ENCODE measurements around the gene ARMC7. TPM values are rescaled to one million over a fixed set of nuclear protein-coding genes. Genes with fewer than 3 reads are reported as not detected.
"Not testable (repeated sequence)": the region's sequence is repeated elsewhere in the genome, so short reads cannot be mapped to it uniquely, and the experiment has no call there.

The ARMC7 gene
- total RNA-seq, 1 donor from 2014 or later: 20.2 TPM

DNA sequence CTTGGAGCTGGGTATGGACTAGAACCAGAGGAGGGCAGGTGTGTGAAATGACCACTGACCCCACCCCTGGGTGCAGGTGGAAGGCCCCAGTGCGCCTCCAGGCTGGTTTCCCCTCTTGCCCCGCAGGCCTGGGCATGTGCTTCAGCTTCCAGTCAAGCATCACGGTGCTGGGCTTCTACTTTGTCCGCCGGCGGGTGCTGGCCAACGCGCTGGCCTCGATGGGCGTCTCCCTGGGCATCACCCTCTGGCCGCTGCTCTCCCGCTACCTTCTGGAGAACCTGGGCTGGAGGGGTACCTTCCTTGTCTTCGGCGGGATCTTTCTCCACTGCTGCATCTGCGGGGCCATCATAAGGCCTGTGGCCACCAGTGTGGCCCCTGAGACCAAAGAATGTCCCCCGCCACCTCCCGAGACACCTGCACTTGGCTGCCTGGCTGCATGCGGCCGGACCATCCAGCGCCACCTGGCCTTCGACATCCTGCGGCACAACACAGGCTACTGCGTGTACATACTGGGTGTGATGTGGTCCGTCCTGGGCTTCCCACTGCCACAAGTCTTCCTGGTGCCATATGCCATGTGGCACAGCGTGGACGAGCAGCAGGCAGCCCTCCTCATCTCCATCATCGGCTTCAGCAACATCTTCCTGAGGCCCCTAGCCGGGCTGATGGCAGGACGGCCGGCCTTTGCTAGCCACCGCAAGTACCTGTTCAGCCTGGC is 9.7 kb upstream of the ARMC7 start:
- no peak for DNase-seq (ENCODE audit: low spot score)

DNA sequence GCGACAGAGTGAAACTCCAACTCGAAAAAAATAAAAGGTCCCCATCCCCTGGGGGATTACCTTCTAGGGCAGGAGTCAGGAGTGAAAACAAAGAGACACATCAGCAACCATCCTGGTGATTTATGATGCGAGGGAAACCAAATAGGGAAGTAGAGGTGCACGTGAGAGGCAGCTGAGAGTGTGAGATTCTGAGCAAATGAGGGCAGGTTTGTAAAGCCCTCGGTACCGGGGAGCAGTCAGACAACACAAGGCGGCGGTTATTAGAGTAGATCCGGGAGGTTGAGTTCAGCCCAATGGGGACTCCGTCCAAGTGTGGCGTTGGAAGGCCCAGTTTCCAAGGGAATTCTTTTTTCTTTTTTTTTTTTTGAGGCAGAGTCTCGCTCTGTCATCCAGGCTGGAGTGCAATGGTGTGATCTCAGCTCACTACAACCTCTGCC is 7.4 kb upstream of the ARMC7 start:
- no peak for DNase-seq (ENCODE audit: low spot score)

DNA sequence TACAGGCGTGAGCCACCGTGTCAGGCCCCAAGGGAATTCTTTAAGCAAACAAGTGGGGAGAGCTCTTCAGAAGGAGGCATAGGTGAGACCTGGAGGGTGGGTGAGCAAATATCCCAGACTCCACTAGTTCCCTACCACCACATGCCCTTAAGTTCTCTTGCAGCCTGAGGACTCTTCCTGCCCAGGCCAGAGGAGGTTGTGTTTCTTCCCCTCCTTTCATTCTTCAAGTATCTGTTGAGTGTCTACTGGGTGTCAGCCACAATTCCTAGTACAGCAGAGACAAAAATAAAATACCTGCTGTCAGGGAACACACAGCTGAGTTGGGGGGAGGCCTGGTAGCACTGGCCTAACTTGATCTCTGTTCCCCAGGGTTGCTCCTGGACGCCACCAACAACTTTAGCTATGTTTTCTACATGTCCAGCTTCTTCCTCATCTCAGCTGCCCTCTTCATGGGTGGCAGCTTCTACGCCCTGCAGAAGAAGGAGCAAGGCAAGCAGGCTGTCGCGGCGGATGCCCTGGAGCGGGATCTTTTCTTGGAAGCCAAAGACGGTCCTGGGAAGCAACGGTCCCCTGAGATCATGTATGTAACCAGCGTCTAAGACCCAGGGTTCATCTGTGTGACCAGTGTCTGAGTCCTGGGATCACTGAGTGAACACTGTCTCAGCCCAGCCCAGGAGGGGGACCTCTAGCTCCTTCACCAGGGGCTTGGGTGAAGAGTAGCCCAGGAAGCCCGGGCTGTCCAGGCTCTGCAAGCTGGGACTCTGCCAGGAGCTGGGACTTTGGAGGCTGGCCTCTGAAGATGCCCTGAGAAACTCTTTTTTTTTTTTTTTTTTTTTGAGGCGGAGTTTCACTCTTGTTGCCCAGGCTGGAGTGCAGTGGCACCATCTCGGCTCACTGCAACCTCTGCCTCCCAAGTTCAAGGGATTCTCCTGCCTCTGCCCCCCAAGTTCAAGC is 5.9 kb upstream of the ARMC7 start:
- no peak for DNase-seq (ENCODE audit: low spot score)

DNA sequence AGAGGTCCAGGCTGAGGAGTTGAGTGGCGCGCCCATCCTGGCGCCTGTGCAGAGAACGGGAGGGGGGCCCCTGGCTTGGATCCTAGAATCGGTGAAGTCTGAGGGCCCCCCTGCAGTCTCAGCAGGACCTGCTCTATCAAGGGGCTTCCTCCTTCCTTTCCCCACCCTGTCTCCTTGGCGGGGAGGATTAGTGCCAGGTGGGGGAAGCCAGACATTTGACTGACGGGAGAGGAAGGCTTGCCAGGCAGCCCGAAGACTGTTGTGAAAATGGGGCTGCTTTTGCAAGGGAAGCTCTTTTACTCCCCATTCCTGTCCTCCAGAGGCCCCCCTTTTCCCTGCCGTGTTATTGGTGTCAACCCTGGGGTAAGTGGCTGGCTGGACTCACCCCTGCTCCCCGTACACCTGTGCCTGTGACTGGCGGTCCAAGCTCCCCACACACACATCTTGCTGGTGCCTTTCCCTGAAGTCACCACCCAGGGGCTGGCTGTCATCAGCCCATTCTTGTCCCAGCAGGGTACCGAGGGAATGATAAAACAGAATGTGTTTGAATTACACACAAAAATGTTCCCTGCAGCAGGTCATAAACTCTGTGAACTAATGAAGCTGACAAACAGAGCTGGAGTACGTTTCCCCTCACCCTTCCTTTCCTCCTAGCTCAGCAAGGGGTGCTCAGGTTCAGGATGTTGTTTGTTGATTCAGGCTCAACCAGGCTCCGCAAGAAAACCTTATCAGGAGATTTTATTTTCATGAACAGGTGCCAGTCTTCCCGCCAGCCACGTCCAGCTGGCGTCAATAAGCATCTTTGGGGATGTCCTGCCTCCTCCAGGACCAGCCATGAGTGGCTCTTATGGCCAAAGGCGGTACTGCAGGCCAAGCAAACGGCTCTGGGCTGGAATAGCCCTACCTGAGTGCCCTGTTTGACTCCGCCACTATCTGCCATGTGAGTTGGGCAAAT is 4.4 kb upstream of the ARMC7 start:
- peak; percentile 68 for DNase-seq (ENCODE audit: low spot score)

DNA sequence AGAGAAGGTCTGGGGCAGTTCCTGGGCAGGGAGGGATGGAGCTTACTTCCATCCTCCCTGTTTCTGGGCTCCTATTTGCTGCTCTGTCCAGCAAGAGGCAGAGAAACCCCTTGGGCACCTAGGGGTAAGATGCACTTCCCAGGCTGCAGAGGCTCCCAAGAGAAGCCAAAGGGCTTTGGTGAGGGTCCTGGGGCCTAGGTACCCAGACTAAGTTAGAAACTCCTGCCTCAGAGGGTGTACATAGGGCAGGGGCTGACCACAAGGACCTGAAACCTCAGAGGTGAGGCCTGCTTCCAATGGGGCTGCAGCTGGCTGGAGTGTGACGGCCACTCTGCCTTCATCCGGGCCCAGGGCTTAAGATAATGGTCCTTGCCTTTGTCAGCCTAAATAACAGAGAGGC is 1.6 kb upstream of the ARMC7 start:
- DNase-seq (ENCODE audit: low spot score): no peak

DNA sequence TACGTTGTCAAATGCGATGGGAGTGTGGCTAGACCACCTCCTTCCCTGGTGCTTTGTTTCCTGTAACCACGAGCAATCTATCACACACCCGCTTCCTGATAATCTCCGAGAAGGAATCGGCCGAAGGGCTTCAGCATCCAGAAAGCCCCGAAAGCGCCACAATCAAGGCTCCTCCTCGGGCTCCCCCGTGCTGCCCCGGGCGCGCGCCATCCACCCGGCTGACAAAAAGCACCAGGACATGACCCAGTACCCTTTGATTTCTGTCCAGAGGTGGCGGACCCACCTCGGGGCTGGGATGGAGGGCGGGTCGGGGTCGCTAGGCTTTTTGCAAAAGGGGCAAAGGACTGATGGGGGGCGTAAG is 743 bp upstream of the ARMC7 start:
- no peak for DNase-seq (ENCODE audit: low spot score)

DNA sequence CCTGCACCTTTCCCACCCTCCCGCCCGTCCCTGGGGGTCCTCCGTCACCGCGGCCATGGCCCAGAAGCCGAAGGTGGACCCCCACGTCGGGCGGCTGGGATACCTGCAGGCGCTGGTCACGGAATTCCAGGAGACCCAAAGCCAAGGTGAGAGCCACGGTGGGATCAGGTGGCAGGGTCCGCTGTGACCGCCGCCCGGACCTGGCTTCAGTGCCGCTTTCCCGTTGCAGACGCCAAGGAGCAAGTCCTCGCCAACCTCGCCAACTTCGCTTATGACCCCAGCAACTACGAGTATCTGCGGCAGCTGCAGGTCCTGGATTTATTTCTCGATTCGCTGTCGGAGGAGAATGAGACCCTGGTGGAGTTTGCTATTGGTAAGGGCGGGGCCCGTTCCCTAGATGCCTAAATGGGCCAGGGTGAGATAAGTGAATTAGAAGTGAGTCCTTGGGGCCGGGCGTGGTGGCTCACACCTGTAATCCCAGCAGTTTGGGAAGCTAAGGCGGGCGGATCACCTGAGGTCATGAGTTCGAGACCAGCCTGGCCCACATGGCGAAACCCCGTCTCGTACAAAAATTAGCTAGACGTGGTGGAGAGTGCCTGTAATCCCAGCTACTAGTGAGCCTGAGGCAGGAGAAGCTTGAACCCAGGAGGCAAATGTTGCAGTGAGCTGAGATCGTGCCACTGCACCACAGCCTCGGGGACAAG is 617 bp downstream of the ARMC7 start:
- no peak for DNase-seq (ENCODE audit: low spot score)

DNA sequence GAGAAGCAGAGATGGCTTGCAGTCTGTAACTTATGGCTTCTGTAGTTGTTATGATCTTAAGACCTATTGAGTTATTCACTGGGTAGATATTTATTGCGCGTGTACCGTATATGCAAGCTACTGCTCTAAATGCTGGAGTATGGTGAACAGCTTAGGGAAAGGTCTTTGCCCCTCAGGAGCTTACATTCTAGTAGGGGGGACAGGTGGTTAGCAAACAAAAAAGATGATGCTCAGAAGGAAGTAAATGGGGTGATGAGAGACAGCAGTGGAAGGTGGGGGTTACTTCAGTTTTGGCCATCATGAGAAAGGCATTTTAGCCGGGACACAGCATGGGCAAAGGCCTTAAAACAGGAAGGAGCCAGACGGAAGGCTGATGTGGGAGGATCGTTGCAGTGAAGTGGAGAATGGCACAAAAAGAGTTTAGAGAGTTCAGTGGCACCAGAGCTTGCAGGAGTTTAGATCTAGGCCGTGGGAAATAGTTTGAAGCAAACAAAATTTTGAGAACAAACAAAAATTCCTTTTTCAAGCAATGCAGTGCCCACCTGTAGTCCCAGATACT is 2.1 kb downstream of the ARMC7 start:
- DNase-seq (ENCODE audit: low spot score): no peak

DNA sequence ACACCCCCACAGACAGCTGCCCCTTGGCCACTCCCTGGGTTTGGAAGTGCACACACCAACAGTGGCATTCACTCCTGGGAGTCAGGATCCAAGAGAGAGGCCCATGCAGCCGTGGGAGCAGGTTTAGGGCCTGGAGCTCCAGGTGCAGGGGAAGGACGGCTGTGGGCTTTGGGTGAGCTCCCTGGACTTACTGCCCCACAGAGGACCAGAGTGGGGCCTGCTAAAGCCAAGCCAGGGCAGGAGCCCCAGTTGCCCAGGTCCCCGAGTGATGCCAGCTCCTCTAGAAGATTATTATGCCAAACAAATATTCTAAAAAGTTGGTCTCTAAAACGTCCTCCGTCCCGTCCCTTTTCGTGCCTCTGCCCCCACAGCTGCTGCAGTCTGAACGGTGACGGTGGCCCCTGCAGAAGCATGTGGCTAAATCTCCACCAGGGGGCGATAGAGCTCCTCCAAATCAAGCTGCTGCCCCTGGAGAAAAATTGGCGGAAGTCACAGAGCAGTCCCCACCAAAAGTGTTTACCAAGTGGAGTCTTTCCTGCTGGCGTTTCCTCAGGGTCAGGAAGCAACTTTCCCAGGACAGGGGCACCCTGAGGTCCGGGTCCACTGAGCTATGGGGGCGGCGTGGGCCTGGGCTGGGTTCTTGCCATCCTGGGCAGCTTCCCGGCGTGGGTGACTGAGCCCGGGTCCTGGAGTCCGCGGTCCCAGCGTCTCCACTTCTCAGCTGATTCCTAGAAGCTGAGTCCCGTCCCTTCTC is 4.2 kb downstream of the ARMC7 start:
- DNase-seq (ENCODE audit: low spot score): peak; percentile 93

DNA sequence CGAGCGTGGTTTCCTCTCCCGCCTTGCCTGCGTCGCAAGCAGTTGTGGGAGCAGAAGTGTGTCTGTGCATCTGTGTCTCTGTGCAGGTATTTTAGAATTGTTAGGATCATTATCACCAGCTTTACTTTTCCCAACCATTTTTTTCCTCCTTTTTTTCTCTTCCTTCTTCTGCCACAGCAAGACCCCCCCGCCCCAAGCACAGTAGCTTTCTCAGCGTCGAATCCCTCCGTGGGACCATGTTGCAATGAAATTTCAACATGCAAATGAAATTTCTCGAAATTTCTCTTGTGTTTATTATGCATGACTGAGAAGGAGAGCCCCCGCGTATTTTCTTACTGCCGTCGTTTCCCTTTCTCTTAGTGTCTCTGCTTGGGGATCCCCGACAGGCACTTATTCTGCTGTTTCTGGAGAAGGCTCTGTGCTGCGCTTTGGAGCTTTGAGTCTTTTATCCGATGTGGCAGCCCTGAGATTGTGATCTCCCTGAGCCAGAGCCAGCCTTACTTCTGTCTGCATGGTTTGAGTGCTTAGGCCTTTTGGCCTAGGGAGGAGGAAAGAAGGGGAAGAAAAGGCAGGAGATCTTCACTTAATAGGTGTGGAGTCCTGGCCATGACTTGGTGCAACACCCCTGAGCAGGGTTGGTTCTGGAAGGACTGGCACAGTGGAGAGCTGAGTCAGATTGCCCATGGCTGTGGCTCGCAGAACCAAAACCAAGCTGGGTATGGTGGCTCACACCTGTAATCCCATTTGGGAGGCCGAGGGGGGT is 5.0 kb downstream of the ARMC7 start:
- DNase-seq (ENCODE audit: low spot score): no peak

DNA sequence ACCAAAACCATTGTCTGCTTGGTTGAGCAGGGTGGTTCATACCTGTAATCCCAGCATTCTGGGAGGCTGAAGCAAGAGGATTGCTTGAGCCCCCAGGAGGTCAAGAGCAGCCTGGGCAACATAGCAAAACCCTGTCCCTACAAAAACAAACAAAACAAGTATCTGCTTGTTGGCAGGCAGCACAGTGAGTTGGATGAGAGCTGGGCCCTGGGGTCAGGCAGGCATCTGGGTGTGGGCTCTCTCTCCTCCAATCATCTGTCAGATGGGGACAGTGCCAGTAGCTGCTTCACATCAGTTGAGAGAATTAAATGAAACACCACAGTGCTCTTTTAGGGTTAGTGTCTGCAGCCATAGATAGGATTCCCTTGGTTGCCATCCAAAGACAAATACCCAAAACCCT is 5.8 kb downstream of the ARMC7 start:
- no peak for DNase-seq (ENCODE audit: low spot score)

DNA sequence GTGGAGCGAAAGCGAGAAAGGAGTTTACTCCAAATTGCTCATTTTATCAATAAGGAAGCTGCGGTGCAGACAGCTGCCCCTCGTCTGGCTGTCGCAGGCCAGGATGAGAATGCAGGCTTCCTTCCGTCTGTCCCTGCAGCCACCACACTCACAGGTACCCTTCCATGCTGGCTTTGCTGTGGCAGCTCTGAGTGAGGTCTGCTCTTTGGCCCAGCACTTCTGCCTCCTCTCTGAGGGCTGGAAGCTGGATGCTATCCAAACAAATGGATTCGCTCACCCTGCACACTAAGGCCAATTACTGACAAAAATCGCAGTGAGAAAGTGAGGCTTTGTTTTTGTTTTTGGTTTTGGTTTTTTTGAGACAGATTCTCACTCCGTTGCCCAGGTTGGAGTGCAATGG is 7.0 kb downstream of the ARMC7 start:
- no peak for DNase-seq (ENCODE audit: low spot score)

DNA sequence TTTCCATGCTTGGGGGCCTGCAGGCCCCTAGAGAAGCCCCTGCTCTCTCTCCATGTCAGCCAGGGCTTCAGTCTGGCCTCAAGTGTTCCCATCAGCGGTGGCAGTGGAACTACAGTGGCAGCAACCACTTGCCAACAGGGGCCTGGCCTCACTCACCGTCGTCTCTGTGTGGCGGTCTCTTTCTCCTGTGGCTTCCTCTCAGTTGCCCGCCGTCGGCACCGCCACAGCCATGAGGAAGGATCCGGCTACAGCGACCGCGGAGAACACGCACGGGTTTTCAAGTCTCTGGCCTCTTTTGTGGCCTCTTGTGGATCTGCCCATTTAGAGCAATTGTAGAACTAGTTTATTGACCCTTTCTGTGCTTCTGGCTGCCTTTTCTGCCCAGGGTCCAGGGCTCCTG is 8.5 kb downstream of the ARMC7 start:
- DNase-seq (ENCODE audit: low spot score): no peak

DNA sequence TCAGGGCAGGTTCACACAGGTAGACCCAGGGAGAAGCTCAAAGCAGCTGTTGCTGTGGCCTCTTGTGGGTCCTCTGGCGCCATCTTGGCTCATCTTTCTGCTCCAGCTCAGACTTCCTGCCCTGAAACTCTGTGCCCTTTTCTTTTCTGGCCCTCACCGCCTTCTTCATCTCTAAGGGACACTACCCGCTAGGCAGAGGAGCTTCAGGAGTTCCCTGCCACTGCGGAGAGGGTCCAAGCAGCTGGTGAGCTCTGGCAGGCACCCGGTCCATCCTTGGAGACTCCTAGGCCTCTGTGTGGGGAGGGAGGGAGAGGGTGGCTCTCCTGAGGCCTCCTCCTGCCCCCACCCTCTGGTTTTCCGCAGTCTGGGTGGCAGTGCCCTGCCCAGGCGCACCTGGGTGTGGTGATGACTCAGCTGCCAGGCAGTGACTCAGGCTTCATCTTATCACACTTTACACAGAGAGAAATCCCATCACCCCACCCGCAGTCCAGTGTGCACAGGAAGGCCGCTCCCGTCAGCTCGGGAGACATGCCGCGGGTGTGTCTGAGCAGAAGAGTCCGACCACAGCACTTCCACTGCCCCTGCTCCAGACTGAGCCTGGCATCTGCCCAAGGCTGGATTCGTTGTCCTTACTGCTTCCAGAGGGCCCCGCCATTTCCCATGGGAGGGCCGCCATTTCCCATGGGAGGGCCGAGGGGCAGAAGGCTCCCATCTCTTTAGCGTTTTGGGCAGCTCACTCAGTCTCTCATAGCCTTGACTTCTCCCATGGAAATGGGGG is 14.5 kb downstream of the ARMC7 start:
- peak; percentile 93 for DNase-seq (ENCODE audit: low spot score)

DNA sequence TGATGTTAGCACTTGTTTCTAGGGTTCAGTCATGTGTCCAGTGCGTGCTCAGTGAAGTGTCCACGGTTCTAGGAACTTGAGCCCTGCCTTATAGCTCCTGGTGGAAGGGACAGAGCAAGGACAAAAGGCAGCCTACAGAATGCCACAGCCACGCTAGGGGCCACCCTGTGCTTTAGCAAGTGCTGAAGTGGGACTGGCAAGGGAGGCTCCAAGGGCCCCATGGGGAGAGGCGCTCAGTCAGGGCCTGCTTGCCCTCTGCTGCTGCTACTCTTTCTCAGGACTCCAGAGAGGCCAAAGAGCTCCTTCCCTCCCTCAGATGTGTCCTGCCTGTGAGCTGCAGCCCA is 15.0 kb downstream of the ARMC7 start:
- DNase-seq (ENCODE audit: low spot score): no peak

DNA sequence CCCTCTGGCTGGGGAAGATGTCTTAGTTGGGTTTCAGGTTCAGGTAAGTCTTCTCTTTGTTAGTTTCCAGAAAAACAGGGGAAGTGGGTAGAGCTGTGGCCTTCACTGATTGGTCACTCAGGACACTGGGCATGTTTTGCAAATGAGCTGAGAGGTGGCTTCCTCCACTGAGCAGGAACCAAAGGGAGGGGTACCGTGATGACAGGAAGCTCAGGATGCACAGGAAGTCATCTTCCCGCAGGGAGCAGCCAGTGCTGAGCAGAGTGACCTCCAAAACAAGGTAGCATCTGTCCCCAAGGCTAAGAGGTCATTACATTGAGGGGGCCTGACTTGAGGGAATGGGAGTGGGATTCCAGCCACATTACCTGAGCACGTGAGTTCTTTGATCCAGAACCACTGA is 16.2 kb downstream of the ARMC7 start:
- DNase-seq (ENCODE audit: low spot score): no peak

DNA sequence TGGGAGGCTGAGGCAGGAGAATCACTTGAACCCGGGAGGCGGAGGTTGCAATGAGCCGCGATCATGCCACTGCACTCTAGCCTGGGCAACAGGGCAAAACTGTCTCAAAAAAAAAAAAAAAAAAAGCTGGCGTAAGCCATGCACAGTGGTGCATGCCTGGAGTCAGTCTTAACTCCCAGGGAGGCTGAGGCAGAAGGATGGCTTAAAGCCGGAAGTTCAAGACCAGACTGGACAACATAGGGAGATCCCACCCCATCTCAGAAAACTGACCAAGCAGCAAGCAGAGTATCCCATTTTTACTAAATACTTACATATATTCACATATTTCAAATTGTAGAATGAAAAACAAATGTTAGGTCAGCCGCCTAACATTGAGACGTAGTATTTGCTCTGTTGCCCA is 17.2 kb downstream of the ARMC7 start:
- DNase-seq (ENCODE audit: low spot score): no peak

DNA sequence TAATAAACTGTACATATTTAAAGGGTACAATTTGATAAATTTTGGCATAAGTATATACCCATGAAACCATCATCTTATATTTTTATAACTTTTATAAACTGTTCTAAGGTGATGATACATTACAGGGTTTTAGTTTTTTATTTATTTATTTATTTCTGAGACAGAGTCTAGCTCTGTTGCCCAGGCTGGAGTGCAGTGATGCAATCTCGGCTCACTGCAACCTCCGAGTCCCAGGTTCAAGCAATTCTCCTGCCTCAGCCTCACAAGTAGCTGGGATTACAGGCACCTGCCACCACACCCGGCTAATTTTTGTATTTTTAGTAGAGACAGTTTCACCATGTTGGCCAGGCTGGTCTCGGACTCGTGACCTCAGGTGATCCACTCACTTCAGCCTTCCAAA is 18.2 kb downstream of the ARMC7 start:
- not testable (repeated sequence) for DNase-seq (ENCODE audit: low spot score)
